Ovary (tissue), 9 donors: Measurements from ENCODE around the gene MYO1C. TPM values are rescaled to one million over a fixed set of nuclear protein-coding genes. Genes with fewer than 3 reads are reported as not detected.

Experiments used
- DNase-seq, 5 donors: peaks; one replicate each; pipeline ENCODE4 v3.0.0-alpha.2; 2019 to 2020
- H3K27ac ChIP-seq, 2 donors: fragments of 200-600 bp; one replicate each; pipeline versions ENCODE4 v1.5.1 to v1.8.0; 2019 to 2022
- H3K27me3 ChIP-seq: fragments of 200-600 bp; one replicate; pipeline ENCODE4 v1.8.0; 2022
- H3K36me3 ChIP-seq: fragments of 200-600 bp; sonication (generic); one replicate; pipeline ENCODE4 v1.5.1; 2019
- H3K4me1 ChIP-seq: one replicate; pipeline ENCODE4 v1.8.1; 2013; ENCODE audit warnings: mild to moderate bottlenecking, moderate library complexity; ENCODE audit not compliant: insufficient read depth
- H3K4me3 ChIP-seq: fragments of 200-600 bp; sonication (generic); one replicate; pipeline ENCODE4 v1.5.1; 2017
- H3K9me3 ChIP-seq, 2 donors: fragments of 200-600 bp in 1 of 2; sonication (generic) in 1 of 2; one replicate each; pipeline versions ENCODE4 v1.5.1 to v1.8.1; 2013 to 2019; ENCODE audit warnings: mild to moderate bottlenecking in 1 of 2, moderate library complexity in 1 of 2
- CTCF ChIP-seq, 3 donors: fragments of 450-650 bp in 2 of 3; fragments of 200-600 bp in 1 of 3; IDR thresholded peaks; one replicate each; pipeline versions ENCODE4 v1.5.1 to v1.8.0; 2016 to 2022; ENCODE audit warnings: antibody characterized with exemption in 3 of 3, mild to moderate bottlenecking in 1 of 3
- EP300 ChIP-seq: sonication (generic); formaldehyde crosslinking; IDR thresholded peaks from one replicate; pipeline ENCODE4 v1.6.1; 2017; ENCODE audit warnings: antibody characterized with exemption
- POLR2A ChIP-seq: fragments of 450-650 bp; IDR thresholded peaks from one replicate; pipeline ENCODE4 v1.6.1; 2017; ENCODE audit warnings: antibody characterized with exemption, mild to moderate bottlenecking, moderate library complexity
- WGBS, 3 donors: extraction: QIAGEN DNeasy Blood & Tissue Kit in 1 of 3; methylation state at CpG; one replicate each; pipeline versions ENCODE4 v1.1.5 to v1.1.7; 2013 to 2017; 5-methylcytosine and 5-hydroxymethylcytosine counted together
- intact Hi-C, 4 donors: fragments of 100-400 bp; cut with DNase I; formaldehyde crosslinking; loops; one replicate each; pipeline versions ENCODE4 v1.11.0 to v1.15.1; 2022 to 2023
- polyA plus RNA-seq, 2 donors: library from polyadenylated mRNA; stranded (reverse); fragments of 200-250 nt in 1 of 2; fragments of 350-450 nt in 1 of 2; fragmentation: Illumina TruSeq in 1 of 2; extraction: RNeasy Lipid Tissue Mini Kit (QIAGEN cat#74804) in 1 of 2; gene quantifications; one replicate each; pipeline ENCODE4 v1.2.3, GENCODE V29; 2013 to 2014
- total RNA-seq, 7 donors: library from RNA; depleted of rRNA in 2 of 7; stranded (reverse); fragments of >200 nt in 2 of 7; fragmentation: NEBNext Ultra II Directional in 3 of 7; extraction: Animal tissue kit (Norgen Biotek cat#: 25700) in 3 of 7; gene quantifications; one replicate each; pipeline versions ENCODE4 v1.1.0 to v1.2.4, GENCODE V29; 2016 to 2023
- donor health status: DM: no; HTN: no; CAD: no; lungs with moderate emphysema.
- donor health status: DM: no; HTN: no; CAD: no.
- donor health status: Bipolar disorder and iron deficiency.
- donor health status: DM: yes; HTN: yes; CAD: no.
- donor health status: DM: no; HTN: no; CAD: no.
- donor health status: DM: yes; HTN: yes; CAD: no.

MYO1C gene
- total and polyA plus RNA-seq, 9 donors = 41.8 to 140 (median 100) TPM

- Histone ChIP-seq H3K36me3 (no peaks in the 10 kb centered on the region), H3K27ac (no peak overlapping the region), H3K4me3 (no peak overlapping the region), H3K4me1 (no peaks in the 10 kb centered on the region), H3K27me3 (no peaks in the 10 kb centered on the region), H3K9me3 (no peaks in the 10 kb centered on the region)
- DNase-seq = no peak
- no peak for TF ChIP-seq CTCF (IDR thresholded peaks at IDR 0.05)
- TF ChIP-seq EP300 = no peak
- TF ChIP-seq POLR2A = no peak
- WGBS, 3 donors = 72 to 80% (median 73%) methylated on average over 2 of the region's 2 CpGs
- intact Hi-C loops = no loop called here
These were observed 60.8 kb downstream of the MYO1C start for GRCh38 chr17:1431631-1432104.

GRCh38 chr17:1423456-1424135, 68.9 kb downstream of the MYO1C start:
- TF ChIP-seq EP300 (no peak), CTCF (IDR thresholded peaks at IDR 0.05) (no peak)
- H3K27ac ChIP-seq = no peak overlapping the region
- H3K36me3 ChIP-seq = no peaks in the 10 kb centered on the region
- intact Hi-C loops = no loop called here
- 74 to 77% (median 74%) methylated on average over 10 of the region's 10 CpGs for WGBS, 3 donors
- no peak for DNase-seq
- H3K4me3 ChIP-seq = no peak overlapping the region
- H3K9me3 ChIP-seq = no peaks in the 10 kb centered on the region
- H3K4me1 ChIP-seq = no peaks in the 10 kb centered on the region
- H3K27me3 ChIP-seq = no peaks in the 10 kb centered on the region

GRCh38 chr17:1422885-1423284, 69.6 kb downstream of the MYO1C start:
- no peak for TF ChIP-seq EP300
- no peak for TF ChIP-seq CTCF (IDR thresholded peaks at IDR 0.05)
- no peak for TF ChIP-seq POLR2A
- WGBS, 3 donors = 34 to 48% (median 47%) methylated on average over 7 of the region's 7 CpGs
- no peak for DNase-seq
- no peaks in the 10 kb centered on the region for H3K4me1 ChIP-seq
- no peaks in the 10 kb centered on the region for H3K36me3 ChIP-seq
- H3K4me3 ChIP-seq = no peak overlapping the region
- no peaks in the 10 kb centered on the region for H3K27me3 ChIP-seq
- no peak overlapping the region for H3K27ac ChIP-seq
- intact Hi-C loops = no loop called here
- no peaks in the 10 kb centered on the region for H3K9me3 ChIP-seq

DNA sequence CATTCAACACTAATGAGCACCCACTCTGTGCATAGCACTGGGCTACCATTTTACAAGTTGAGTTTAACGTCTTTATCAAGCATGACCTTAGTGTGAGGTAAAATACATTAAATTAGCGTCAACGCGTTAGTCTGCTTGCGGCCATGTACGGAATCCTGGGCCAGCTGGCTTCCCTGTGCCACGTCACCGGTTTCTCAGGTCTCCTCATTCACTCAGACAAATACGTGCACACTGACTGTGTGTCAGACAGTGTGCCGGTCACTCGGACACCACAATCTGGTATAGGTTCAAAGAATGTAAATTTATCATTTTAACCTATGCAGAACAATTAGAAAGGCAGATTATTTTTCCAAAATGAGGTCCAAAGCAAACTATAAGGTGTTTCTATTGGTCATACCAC, 71.0 kb downstream of the MYO1C start:
- H3K27me3 ChIP-seq = no peaks in the 10 kb centered on the region
- no peak overlapping the region for H3K27ac ChIP-seq
- TF ChIP-seq EP300 (no peak), POLR2A (no peak)
- no peaks in the 10 kb centered on the region for H3K4me1 ChIP-seq
- WGBS, 3 donors = 91 to 93% (median 91%) methylated on average over 11 of the region's 11 CpGs
- no peaks in the 10 kb centered on the region for H3K36me3 ChIP-seq
- no peak overlapping the region for H3K4me3 ChIP-seq
- H3K9me3 ChIP-seq = no peaks in the 10 kb centered on the region
- no peak for DNase-seq
- intact Hi-C loops = no loop called here

- Histone ChIP-seq H3K36me3 (no peaks in the 10 kb centered on the region), H3K9me3 (no peaks in the 10 kb centered on the region), H3K27me3 (no peaks in the 10 kb centered on the region), H3K27ac (no peak overlapping the region), H3K4me3 (no peak overlapping the region), H3K4me1 (no peaks in the 10 kb centered on the region)
- intact Hi-C loops = no loop called here
- no peak for DNase-seq
- TF ChIP-seq EP300 (no peak), CTCF (IDR thresholded peaks at IDR 0.05) (no peak), POLR2A (no peak)
- 78 to 84% (median 83%) methylated on average over 2 of the region's 2 CpGs for WGBS, 3 donors
These were observed 71.5 kb downstream of the MYO1C start for GRCh38 chr17:1420981-1421380.
